OCI-LY7 (cell line): ENCODE data around the gene ARTN.

Source experiments
- CTCF ChIP-seq: fragments of 200-600 bp; sonication (generic); conservative IDR thresholded peaks from 2 replicates; pipeline ENCODE4 v1.5.1; 2014; ENCODE audit warnings: mild to moderate bottlenecking, antibody characterized with exemption, low read length, moderate library complexity, mixed read lengths
- EZH2phosphoT487 ChIP-seq: fragments of 200-600 bp; sonication (generic); IDR thresholded peaks from 2 replicates; pipeline ENCODE4 v1.6.1; 2018; ENCODE audit warnings: low read depth, borderline replicate concordance, mild to moderate bottlenecking, mixed run types, antibody characterized with exemption, low read length, moderate library complexity, mixed read lengths

- TF ChIP-seq CTCF, result no peak
- no peak for TF ChIP-seq EZH2phosphoT487
These were observed 44.0 kb downstream of the ARTN start for GRCh38 chr1:43977376-43978263.
